Measurements from ENCODE around the gene TGFB2. TPM values are rescaled to one million over a fixed set of nuclear protein-coding genes. Genes with fewer than 3 reads are reported as not detected.

The TGFB2 gene
- total RNA-seq, 1 experiment from 2014 or later = not detected

- Mint-ChIP-seq H3K9me3 (no peaks in the 10 kb centered on the region), H3K27ac (peak overlapping the region in 1 of 3 experiments; percentile 81; a peak in 2 of 7 replicates), H3K4me3 (no peak overlapping the region), H3K27me3 (ENCODE audit: low read depth) (peaks cover 2% of the 10 kb centered on the region; the same call in 1 of the 2 replicates), H3K36me3 (ENCODE audit: insufficient read depth in 1 of 3, low read depth in 3 of 3) (peaks cover 0 to 1% (median 0%) of the 10 kb centered on the region in 3 experiments; a peak in 1 of 7 replicates), H3K4me1 (peaks cover 25 to 31% of the 10 kb centered on the region in 2 experiments)
- Histone ChIP-seq H4K20me1 (ENCODE audit: control insufficient read depth, insufficient read depth, insufficient read length) (no peaks in the 10 kb centered on the region), H3K18ac (ENCODE audit: insufficient read length, low read depth, low read length) (no peak overlapping the region), H4K5ac (ENCODE audit: insufficient read length, low read depth, low read length) (no peak overlapping the region), H2BK5ac (ENCODE audit: insufficient read length, low read length) (no peak overlapping the region), H3K4me2 (ENCODE audit: insufficient read depth, insufficient read length, low read length) (peak overlapping the region; percentile 84), H3K23me2 (ENCODE audit: insufficient read length, low read depth, low read length, poor library complexity, severe bottlenecking) (peaks cover 20% of the 10 kb centered on the region), H3K79me1 (ENCODE audit: insufficient read depth, low read depth, low read length, poor library complexity, severe bottlenecking) (no peaks in the 10 kb centered on the region), H2BK12ac (ENCODE audit: insufficient read length, low read depth, low read length) (no peak overlapping the region), H2AK5ac (ENCODE audit: insufficient read length, low read length) (no peak overlapping the region), H2AFZ (ENCODE audit: low read length) (peak overlapping the region; percentile 24), H3K4me1 (ENCODE audit: insufficient read depth, low read length) (no peaks in the 10 kb centered on the region), H3K79me2 (ENCODE audit: insufficient read depth, low read length) (no peaks in the 10 kb centered on the region), H4K8ac (replicated peaks; ENCODE audit: insufficient read length, low read depth, low read length) (no peak overlapping the region), H3K9ac (ENCODE audit: extremely low read depth, insufficient read length, low read length) (no peak overlapping the region), H3K56ac (ENCODE audit: insufficient read length, low read depth, low read length) (no peak overlapping the region), H2BK20ac (ENCODE audit: low read depth, low read length, poor library complexity, severe bottlenecking) (no peak overlapping the region), H2BK120ac (ENCODE audit: low read depth, low read length, poor library complexity, severe bottlenecking) (no peak overlapping the region), H3K4ac (ENCODE audit: low read depth, low read length) (no peak overlapping the region), H3K14ac (ENCODE audit: insufficient read depth, low read length) (no peak overlapping the region), H3T11ph (ENCODE audit: low read length) (no peak overlapping the region), H2BK15ac (ENCODE audit: low read depth, low read length) (no peak overlapping the region), H4K91ac (ENCODE audit: insufficient read length, low read depth, low read length) (no peak overlapping the region), H3K27me3 (ENCODE audit: insufficient read depth, low read length) (no peaks in the 10 kb centered on the region; the same call in 1 of the 2 replicates), H3K27ac (ENCODE audit: insufficient read length, low read depth, low read length) (no peak overlapping the region), H3K23ac (ENCODE audit: insufficient read length, low read depth, low read length) (no peak overlapping the region), H3K9me3 (ENCODE audit: control insufficient read depth, low read depth, low read length) (no peaks in the 10 kb centered on the region)
- DNase-seq = peak; percentile 56
- WGBS (ENCODE audit: extremely low coverage, insufficient read length, low lambda C conversion rate) = no CpG with 5 or more reads among the region's 14 CpGs
- TF ChIP-seq, protein P1, sequence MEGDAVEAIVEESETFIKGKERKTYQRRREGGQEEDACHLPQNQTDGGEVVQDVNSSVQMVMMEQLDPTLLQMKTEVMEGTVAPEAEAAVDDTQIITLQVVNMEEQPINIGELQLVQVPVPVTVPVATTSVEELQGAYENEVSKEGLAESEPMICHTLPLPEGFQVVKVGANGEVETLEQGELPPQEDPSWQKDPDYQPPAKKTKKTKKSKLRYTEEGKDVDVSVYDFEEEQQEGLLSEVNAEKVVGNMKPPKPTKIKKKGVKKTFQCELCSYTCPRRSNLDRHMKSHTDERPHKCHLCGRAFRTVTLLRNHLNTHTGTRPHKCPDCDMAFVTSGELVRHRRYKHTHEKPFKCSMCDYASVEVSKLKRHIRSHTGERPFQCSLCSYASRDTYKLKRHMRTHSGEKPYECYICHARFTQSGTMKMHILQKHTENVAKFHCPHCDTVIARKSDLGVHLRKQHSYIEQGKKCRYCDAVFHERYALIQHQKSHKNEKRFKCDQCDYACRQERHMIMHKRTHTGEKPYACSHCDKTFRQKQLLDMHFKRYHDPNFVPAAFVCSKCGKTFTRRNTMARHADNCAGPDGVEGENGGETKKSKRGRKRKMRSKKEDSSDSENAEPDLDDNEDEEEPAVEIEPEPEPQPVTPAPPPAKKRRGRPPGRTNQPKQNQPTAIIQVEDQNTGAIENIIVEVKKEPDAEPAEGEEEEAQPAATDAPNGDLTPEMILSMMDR (conservative IDR thresholded peaks at IDR 0.05) = no peak
Measured at GRCh38 chr1:218347336-218347722, 2.2 kb downstream of the TGFB2 start.
